GM06990 (cell line): ENCODE data around the gene OCA2.
"Not testable (repeated sequence)": the region's sequence is repeated elsewhere in the genome, so short reads cannot be mapped to it uniquely, and the experiment has no call there.

Source experiments
- DNase-seq: peaks from one replicate; pipeline ENCODE4 v3.0.0-alpha.2; 2011; ENCODE audit not compliant: insufficient read length; ENCODE audit errors: extremely low read depth
- H3K27me3 ChIP-seq: replicated peaks from 2 replicates; pipeline ENCODE4 v1.6.0; 2011; ENCODE audit warnings: low read length; ENCODE audit not compliant: control insufficient read depth, insufficient read depth
- H3K36me3 ChIP-seq: 2 replicates; pipeline ENCODE4 v1.5.1; 2011; ENCODE audit warnings: low read length; ENCODE audit not compliant: control insufficient read depth, insufficient read depth
- H3K4me3 ChIP-seq: replicated peaks from 2 replicates; pipeline ENCODE4 v1.5.1; 2011; ENCODE audit warnings: low read depth, mild to moderate bottlenecking, control low read depth, low read length
- CTCF ChIP-seq: IDR thresholded peaks from 2 replicates; pipeline ENCODE4 v1.5.1; 2011; ENCODE audit warnings: low read length, control low read depth, mild to moderate bottlenecking, inconsistent platforms; ENCODE audit not compliant: insufficient read depth, poor library complexity, severe bottlenecking

Gene OCA2

GRCh38 chr15:27730868-27731267 is 368.2 kb downstream of the OCA2 start:
- no peak for TF ChIP-seq CTCF
- no peaks in the 10 kb centered on the region for H3K36me3 ChIP-seq
- no peak for DNase-seq
- no peaks in the 10 kb centered on the region for H3K27me3 ChIP-seq
- no peak overlapping the region for H3K4me3 ChIP-seq

DNA sequence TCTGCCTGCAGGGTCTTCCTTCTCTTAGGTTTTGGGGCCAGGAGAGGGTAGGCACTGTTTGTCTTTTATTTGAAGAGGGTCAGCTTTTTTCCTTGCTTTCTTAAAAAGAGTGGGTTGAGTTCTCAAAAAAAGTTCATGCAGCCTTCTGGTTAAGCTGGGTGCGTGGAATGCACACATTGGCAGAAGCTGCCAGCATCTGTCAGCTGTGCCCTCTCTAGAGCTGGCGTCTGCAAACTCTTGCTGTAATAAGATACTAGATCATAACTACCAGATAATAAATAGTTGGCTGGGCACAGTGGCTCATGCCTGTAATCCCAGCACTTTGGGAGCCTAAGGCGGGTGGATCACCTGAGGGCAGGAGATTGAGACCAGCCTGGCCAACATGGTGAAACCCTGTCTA is 373.4 kb downstream of the OCA2 start:
- H3K27me3 ChIP-seq, result no peaks in the 10 kb centered on the region
- no peak for DNase-seq
- H3K4me3 ChIP-seq, result no peak overlapping the region
- TF ChIP-seq CTCF, result no peak
- no peaks in the 10 kb centered on the region for H3K36me3 ChIP-seq

- no peak overlapping the region for H3K4me3 ChIP-seq
- no peak for DNase-seq
- no peak for TF ChIP-seq CTCF
- no peaks in the 10 kb centered on the region for H3K27me3 ChIP-seq
- no peaks in the 10 kb centered on the region for H3K36me3 ChIP-seq
These were observed 375.3 kb downstream of the OCA2 start for GRCh38 chr15:27723821-27724220.

DNA sequence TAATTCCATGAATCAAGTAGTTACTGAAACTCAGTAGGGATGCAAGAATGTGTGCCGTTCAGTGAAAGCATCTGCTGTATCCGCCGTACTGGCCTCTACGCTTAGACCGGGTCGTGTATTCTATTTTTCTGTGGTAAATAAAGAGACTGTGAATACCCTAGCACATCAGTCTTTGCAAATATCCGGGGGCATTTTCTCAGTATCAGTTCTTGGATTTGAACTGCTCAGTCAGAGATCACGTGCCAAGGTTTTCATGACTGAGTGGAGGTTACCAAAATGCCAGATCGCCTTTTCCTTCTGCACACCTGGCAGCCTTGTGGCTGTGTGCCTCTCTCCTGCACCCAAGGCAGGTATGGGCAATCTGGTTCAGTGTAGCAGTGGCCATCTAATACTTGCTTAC is 377.0 kb downstream of the OCA2 start:
- Histone ChIP-seq H3K27me3 (no peaks in the 10 kb centered on the region), H3K36me3 (no peaks in the 10 kb centered on the region), H3K4me3 (no peak overlapping the region)
- no peak for DNase-seq
- no peak for TF ChIP-seq CTCF

DNA sequence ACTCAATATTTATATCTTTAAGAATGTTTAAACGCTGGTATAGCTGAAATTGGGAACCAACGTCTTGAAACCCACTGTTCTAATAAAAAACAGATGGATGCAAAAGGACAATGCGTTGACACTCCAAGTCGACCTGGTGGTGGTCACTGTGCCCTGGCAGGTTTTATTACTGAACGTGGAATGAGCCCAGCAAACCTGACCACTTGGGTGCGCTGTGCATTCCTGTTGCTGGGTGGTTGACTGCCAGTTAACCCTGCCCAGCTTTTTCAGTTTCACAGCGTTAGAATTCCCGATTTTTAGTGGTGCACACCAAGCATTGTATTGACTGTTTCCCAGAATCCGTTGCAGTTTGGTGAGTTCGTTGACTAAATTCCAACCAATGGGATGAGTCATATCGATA is 384.4 kb downstream of the OCA2 start:
- DNase-seq, result no peak
- H3K4me3 ChIP-seq, result no peak overlapping the region
- no peak for TF ChIP-seq CTCF
- no peaks in the 10 kb centered on the region for H3K36me3 ChIP-seq
- no peaks in the 10 kb centered on the region for H3K27me3 ChIP-seq

DNA sequence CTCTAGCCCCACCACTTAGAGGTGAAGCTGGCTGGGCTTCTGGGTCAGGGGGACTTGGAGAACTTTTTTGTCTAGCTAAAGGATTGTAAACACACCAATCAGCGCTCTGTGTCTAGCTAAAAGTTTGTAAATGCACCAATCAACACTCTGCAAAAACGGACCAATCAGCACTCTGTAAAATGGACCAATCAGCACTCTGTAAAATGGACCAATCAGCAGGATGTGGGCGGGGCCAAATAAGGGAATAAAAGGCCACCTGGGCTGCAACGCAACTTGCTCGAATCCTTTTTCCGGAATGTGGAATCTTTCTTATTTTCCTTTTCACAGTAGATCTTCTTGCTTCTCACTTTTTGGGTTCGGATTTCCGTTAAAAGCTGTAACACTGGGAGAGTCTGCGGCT is 385.3 kb downstream of the OCA2 start:
- not testable (repeated sequence) for H3K4me3 ChIP-seq, DNase-seq, H3K27me3 ChIP-seq, H3K36me3 ChIP-seq
